Cardiac fibroblast (primary cell): Measurements from ENCODE around the gene PPFIA1.
"Not testable (repeated sequence)": the region's sequence is repeated elsewhere in the genome, so short reads cannot be mapped to it uniquely, and the experiment has no call there.

Experiments used
- DNase-seq, 2 donors: peaks; one replicate each; pipeline versions ENCODE4 v3.0.0 to v3.0.0-alpha.2; 2010; ENCODE audit warnings: low read depth in 2 of 2
- H3K4me3 ChIP-seq, 2 donors: replicated peaks in 1 of 2; 1 replicate in 1 of 2; 2 replicates in 1 of 2; pipeline ENCODE4 v1.5.1; 2011; ENCODE audit warnings: low read depth in 2 of 2, low read length in 2 of 2, mild to moderate bottlenecking in 2 of 2, moderate library complexity in 1 of 2
- TF ChIP-seq, protein P1 (sequence below): IDR thresholded peaks from one replicate; pipeline ENCODE4 v1.5.1; 2011; ENCODE audit warnings: low read depth, mild to moderate bottlenecking, low read length, inconsistent platforms

The PPFIA1 gene

DNA sequence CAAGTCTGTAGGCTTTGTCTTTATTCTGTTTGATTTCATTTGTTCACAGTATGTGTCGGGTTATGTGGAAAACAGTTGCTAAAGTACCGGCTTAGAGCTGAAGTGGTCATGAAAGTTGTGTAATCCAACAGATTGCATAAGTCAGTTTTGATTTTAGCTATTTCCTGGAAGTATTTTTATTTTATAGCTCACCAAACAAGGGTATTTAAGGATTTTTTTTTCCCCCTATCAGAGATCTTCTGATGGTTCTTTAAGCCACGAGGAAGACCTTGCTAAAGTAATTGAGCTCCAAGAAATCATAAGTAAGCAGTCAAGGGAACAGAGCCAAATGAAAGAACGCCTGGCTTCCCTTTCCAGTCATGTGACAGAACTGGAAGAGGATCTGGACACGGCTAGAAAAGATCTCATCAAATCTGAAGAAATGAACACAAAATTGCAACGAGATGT is 55.9 kb downstream of the PPFIA1 start:
- TF ChIP-seq, protein P1, sequence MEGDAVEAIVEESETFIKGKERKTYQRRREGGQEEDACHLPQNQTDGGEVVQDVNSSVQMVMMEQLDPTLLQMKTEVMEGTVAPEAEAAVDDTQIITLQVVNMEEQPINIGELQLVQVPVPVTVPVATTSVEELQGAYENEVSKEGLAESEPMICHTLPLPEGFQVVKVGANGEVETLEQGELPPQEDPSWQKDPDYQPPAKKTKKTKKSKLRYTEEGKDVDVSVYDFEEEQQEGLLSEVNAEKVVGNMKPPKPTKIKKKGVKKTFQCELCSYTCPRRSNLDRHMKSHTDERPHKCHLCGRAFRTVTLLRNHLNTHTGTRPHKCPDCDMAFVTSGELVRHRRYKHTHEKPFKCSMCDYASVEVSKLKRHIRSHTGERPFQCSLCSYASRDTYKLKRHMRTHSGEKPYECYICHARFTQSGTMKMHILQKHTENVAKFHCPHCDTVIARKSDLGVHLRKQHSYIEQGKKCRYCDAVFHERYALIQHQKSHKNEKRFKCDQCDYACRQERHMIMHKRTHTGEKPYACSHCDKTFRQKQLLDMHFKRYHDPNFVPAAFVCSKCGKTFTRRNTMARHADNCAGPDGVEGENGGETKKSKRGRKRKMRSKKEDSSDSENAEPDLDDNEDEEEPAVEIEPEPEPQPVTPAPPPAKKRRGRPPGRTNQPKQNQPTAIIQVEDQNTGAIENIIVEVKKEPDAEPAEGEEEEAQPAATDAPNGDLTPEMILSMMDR: no peak
- DNase-seq: peak; percentile 88 to 90
- no peak overlapping the region for H3K4me3 ChIP-seq

DNA sequence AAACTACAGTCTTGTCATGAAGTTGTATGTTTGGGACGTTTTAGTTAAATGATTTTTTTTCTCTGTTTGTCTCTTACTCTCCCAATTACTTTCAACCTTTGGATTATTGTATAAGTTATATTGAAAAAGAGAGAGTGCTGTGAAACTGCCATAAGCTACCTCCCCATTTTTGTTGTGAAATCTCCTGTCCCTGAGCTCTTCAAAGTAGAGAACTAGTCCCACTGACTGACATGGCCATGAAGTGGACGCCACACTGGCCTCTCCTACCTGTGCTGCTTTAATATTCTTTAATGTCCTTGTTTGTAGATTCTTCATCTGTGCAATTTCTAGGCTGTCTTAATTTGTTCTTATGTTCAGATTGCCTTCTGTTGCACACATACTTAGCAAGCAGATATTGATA is 56.3 kb downstream of the PPFIA1 start:
- TF ChIP-seq, protein P1: no peak
- no peak overlapping the region for H3K4me3 ChIP-seq
- DNase-seq: no peak

DNA sequence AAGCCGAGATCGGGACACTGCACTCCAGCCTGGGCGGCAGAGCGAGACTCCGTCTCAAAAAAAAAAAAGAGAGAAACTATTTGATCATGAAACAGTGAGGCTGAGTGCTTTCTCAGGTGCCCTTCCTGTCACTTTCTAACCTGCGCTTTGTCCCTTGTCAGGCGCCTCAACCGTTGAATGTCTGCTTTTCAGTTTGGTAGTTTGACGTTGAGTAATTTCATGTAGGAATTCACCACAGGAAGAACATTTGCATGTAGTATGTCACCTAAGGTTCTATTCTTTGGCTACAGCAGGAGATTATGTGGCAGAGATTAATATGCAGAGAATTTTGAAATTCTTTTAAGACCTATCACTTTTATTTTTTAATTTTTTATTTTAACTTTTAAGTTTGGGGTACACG is 57.2 kb downstream of the PPFIA1 start:
- no peak overlapping the region for H3K4me3 ChIP-seq
- DNase-seq: no peak
- TF ChIP-seq, protein P1: no peak

DNA sequence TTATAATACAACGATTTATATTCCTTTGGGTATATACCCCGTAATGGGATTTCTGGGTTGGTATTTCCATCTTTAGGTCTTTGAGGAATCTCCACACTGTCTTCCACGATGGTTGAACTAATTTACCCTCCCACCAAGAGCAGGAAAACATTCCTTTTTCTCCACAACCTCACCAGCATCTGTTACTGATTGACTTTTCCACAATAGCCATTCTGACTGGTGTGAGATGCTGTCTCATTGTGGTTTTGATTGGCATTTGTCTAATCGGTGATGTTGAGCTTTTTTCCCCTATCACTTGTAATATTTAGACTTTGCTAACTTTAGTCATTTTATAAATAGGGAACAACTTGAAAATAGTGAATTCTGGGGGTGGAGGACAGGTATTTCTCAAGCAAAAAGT is 58.1 kb downstream of the PPFIA1 start:
- TF ChIP-seq, protein P1: no peak
- H3K4me3 ChIP-seq: no peak overlapping the region
- no peak for DNase-seq

DNA sequence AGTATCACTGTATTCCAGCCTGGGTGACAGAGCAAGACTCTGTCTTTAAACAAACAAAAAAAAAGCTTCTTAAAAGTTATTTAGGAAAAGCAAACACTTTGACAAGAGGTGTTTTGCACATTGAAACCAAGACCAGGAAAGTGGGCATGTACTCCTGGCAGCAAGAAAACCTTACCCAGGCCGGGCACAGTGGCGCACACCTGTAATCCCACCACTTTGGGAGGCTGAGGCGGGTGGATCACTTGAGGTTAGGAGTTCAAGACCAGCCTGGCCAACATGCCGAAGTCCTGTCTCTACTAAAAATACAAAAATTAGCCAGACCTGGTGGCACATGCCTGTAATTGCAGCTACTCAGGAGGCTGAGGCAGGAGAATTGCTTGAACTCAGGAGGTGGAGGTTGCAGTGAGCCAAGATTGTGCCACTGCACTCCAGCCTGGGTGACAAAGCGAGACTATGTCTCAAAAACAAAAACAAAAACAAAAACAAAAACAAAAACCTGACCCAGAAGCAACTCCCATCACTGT is 60.9 kb downstream of the PPFIA1 start:
- DNase-seq, H3K4me3 ChIP-seq: not testable (repeated sequence)

DNA sequence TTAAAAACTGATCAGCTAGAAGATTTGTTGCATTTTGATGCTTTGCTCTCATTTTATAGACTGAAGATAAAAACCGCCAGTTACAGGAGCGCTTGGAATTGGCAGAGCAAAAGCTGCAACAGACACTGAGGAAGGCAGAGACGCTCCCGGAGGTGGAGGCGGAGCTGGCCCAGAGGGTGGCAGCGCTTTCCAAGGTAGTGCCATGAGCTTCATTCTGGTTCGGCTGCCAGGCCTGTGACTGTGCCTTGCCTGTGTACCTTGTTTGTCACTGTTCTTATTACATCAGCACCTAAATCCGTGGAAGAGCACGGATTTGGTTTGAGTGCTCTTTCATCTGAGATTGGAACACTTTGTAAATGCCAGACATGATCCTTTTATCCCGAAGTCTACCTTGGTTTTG is 61.4 kb downstream of the PPFIA1 start:
- no peak for DNase-seq
- TF ChIP-seq, protein P1: no peak
- no peak overlapping the region for H3K4me3 ChIP-seq

DNA sequence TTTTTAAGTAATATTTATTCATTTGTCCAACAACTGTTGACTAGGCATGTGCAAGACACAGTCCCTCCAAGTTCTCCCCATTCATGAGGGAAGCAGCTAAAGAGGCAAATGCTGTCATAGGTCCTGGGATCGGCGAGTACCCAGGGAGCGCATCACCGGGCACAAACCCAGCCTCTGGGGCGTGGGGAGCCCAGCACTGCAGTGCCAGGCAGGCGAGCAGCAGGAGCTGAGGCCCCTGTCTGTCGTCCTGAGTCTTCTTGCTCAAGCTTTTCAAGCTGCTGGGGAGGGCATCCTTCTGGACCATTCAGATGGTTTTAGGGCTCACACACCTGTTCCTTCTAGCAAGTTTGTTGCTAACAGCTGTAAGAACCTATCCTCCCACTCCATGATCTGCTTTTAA is 62.1 kb downstream of the PPFIA1 start:
- DNase-seq: no peak
- no peak overlapping the region for H3K4me3 ChIP-seq
- TF ChIP-seq, protein P1: no peak
